ENCODE data around the gene CYP2W1. TPM values are rescaled to one million over a fixed set of nuclear protein-coding genes. Genes with fewer than 3 reads are reported as not detected.

CYP2W1 gene
- polyA plus RNA-seq, 1 donor: 2.1 TPM

GRCh38 chr7:981793-982510 lies 1.0 kb upstream of the CYP2W1 start:
- DNase-seq: no peak

DNA sequence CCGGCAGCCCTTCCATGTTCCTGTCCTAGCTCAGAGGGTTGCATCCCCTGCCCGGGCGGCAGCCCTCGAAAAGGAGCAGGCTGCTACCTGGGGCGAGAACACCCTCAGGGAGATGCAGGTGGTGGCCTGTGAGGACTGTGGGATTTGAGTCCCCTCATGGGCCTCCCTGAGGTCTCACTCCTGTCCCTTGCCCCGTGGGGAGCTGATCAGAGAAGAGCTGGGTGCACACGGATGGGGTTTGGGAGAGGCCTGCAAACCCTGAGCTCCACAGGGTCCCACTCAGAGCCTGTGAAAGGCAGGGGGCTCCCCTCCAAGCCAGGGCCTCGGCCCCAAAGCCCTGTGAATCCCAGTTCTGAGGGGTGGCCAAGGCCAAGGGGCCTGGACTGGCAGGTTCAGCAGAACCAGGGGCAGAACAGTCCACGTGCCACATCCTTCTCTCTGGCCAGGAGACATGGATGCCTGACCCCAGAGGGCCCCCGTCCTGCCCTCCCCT lies 424 bp upstream of the CYP2W1 start:
- no peak for DNase-seq

GRCh38 chr7:983616-984071 lies 663 bp downstream of the CYP2W1 start:
- no peak for DNase-seq

- DNase-seq: no peak
Observed at GRCh38 chr7:984361-985126, 1.6 kb downstream of the CYP2W1 start.

GRCh38 chr7:985127-985416 lies 2.1 kb downstream of the CYP2W1 start:
- DNase-seq: no peak

- no peak for DNase-seq
Observed at GRCh38 chr7:985915-986741, 3.1 kb downstream of the CYP2W1 start.

GRCh38 chr7:986766-987751 lies 4.1 kb downstream of the CYP2W1 start:
- no peak for DNase-seq

DNA sequence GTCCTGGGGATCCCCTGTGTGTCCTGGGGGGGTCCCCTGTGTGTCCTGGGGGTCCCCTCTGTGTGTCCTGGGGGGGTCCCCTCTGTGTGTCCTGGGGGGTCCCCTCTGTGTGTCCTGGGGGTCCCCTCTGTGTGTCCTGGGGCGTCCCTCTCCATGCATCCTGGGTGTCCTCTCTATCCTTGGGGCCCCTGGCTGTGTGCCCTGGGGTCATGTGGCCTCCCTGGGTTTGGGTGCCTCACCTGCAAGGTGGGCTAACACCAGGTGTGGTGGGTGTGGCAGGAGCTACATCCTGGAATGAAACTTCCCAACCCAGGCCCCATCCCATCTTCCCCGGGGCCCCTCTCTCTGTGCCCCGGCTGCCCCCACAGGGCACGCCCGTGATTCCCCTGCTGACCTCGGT lies 4.9 kb downstream of the CYP2W1 start:
- no peak for DNase-seq

DNA sequence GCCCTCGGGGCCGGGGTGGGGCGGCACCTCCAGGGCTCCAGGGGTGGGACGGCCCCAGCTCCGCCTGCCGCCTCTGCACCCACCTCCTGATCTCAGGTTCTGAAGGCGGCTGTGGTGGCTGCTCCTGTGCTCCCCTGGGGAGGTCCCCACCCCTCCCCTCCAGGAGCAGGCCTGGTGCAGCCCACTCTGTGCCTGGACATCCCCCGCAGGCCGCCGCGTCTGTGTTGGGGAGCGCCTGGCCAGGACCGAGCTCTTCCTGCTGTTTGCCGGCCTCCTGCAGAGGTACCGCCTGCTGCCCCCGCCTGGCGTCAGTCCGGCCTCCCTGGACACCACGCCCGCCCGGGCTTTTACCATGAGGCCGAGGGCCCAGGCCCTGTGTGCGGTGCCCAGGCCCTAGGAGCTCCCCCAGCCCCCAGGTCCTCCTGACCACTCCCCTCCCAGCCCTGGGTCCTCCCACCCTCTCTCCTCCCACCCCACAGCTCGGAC lies 5.5 kb downstream of the CYP2W1 start:
- DNase-seq: no peak

- no peak for DNase-seq
Observed at GRCh38 chr7:988963-989529, 6.1 kb downstream of the CYP2W1 start.

- no peak for DNase-seq
Observed at GRCh38 chr7:990352-990932, 7.5 kb downstream of the CYP2W1 start.

DNA sequence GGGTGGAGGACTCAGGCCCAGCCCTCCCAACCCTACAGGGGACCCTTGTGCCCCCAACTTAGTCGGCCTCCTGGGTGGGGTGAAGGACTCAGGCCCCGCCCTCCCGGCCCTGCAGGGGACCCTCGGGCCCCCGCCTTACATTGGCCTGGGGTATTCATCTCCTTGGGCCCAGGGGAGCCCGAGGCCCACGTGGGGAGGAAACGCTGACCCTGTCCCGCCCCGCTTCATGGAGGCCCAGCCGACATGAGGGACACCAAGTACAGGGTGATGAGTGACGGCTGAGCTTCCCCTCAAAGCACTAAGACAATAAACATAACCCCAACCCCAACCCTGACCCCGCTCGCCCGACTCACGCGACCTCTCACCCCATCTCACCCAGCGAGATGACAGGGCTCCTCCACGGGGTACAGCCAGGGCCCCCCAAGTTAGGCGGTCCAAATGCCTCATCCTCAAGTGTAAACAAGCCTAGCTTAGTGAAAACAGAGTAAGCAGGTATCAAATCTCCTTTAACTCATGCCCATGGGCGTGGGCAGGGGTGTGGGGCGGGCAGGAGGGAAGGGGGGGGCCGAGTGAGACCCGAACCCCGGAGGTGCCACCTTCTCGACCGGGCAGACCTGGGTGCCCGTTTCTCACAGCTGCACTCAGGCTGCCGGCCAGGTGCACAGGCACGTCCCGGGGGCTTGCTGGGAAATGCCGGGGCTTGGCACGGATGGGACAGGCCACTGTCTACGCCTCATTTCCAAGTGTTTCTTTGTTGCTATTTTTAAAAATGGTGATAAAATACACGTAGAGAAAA lies 8.2 kb downstream of the CYP2W1 start:
- DNase-seq: no peak

DNA sequence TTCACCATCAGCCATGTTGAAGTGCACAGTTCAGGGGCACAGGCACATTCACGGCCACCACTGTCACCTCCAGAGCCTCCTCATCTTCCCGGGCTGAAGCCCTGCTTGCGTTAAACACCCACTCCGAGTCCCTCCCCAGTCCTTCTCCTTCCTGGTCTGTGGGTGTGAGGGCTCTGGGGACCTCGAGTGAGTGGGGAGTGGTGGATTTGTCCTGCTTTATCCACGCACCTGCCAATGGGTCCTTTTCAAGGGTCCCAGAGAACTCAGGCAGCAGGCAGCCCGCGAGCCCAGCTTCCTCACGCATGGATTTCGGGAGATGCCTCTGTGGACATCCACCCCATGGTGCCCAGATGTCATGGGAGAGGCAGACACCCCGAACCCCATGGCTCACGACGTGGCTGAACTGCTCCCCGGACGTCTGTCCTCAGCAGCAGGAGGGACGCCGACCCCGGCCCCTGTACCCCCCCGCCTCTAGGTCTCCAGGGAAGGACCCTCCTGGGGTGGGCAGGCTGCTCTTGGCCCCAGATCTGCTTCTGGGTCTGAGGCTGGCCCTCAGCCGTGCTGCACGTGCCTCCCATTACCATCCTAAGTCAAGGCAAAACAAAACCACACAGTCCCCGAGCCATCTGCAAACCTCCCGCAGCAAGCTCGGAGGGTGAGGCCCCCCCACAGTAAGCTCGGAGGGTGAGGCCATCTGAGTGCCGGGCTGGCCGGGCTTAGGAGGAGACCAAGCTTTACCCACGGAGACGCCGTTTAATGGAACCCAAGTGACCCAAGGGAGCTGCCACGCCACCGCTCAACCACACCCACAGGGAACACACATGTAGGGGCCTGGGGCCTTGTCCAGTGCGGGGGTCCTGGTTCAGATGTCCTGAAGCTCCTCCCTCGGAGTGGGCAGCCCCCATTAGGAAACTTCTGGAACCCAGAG lies 9.0 kb downstream of the CYP2W1 start:
- DNase-seq: no peak

- DNase-seq: peak; percentile 94
Observed at GRCh38 chr7:992709-993607, 10.0 kb downstream of the CYP2W1 start.

DNA sequence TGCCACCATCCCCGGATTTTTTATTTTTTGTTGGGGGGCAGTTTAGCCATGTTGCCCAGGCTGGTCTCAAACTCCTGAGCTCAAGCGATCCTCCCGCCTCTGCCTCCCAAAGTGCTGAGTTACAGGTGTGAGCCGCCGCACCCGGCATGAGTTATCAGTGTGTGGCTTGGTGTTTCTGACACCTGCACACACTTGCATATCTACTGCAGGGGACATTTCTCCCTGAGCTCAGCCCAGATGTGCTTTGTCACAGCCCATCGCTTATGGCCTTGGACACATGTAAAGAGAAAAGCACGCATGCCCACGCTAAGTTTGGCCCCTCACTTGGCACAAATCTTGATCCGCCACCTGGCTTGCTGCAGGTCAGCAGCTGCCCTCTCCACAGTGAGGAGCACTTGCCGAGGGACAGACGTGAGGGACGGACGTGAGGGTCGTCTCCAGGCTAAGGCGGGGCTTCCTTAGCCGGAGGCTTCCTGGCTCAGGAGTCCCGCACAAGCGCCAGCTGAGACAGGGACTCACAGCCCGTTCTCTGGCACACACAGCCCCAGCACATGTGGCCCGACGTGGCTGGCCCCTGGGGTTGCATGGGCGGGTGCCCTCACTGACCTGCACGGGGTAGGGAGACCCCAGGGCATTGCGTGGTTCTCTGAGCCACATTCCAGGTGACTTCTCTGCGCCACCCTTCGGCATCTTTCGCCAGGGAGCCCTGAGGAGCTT lies 11.8 kb downstream of the CYP2W1 start:
- DNase-seq: no peak

DNA sequence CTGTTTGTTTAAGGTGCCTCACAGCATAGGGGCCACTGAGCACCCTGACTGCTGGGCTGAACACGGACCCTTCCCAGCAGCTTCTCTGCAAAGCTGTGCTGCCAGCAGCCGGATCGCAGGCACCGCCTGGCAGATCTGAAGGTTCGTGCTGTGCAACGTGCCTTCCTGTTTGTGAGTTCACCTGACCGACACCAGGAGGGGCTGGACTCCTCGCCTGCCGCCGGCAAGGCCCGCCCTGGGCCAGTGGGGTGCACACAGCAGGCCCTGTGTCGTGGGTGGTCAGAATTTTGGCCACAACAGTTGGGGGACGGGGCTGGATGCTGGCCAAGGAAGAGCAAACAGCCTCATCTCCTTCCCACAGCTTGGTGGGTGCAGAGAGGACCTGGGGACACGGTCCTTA lies 12.6 kb downstream of the CYP2W1 start:
- DNase-seq: no peak

Measured in left kidney (tissue), 2 donors.